ENCODE results near the gene MRPS14. TPM values are rescaled to one million over a fixed set of nuclear protein-coding genes. Genes with fewer than 3 reads are reported as not detected.

MRPS14 gene
- total and polyA plus RNA-seq, 8 donors = 30.3 to 46.6 (median 44.6) TPM

- no peaks in the 10 kb centered on the region for H3K9me3 ChIP-seq
- intact Hi-C loops (cut with DNase I) = no loop called here
- H3K27me3 ChIP-seq = no peaks in the 10 kb centered on the region
- peaks cover 46 to 69% of the 10 kb centered on the region in 2 donors for H3K4me1 ChIP-seq
- H3K4me3 ChIP-seq = peak overlapping the region in 1 of 2 donors; percentile 1
- peak in 1 of 4 donors; percentile 46 for DNase-seq
- peak overlapping the region; percentile 82 to 87 for H3K27ac ChIP-seq
- H3K36me3 ChIP-seq = no peaks in the 10 kb centered on the region
- no peak for TF ChIP-seq CTCF (IDR thresholded peaks at IDR 0.05)
- ATAC-seq = peak; percentile 43
Measured at GRCh38 chr1:174965362-174966007, 57.7 kb downstream of the MRPS14 start.

- Histone ChIP-seq H3K9me3 (no peaks in the 10 kb centered on the region), H3K4me3 (no peak overlapping the region), H3K27me3 (no peaks in the 10 kb centered on the region), H3K36me3 (no peaks in the 10 kb centered on the region), H3K4me1 (peaks cover 46 to 68% of the 10 kb centered on the region in 2 donors), H3K27ac (peak overlapping the region; percentile 82 to 87)
- peak in 1 of 4 donors; percentile 51 for DNase-seq
- TF ChIP-seq CTCF (IDR thresholded peaks at IDR 0.05) = no peak
- intact Hi-C loops (cut with DNase I) = no loop called here
- peak; percentile 15 for ATAC-seq
Measured at GRCh38 chr1:174964972-174965361, 58.3 kb downstream of the MRPS14 start.

- peaks cover 46 to 63% of the 10 kb centered on the region in 2 donors for H3K4me1 ChIP-seq
- no peak for DNase-seq
- TF ChIP-seq CTCF (IDR thresholded peaks at IDR 0.05) = no peak
- peak; percentile 67 for ATAC-seq
- intact Hi-C loops (cut with DNase I) = no loop called here
- no peaks in the 10 kb centered on the region for H3K9me3 ChIP-seq
- H3K27me3 ChIP-seq = no peaks in the 10 kb centered on the region
- H3K27ac ChIP-seq = peak overlapping the region; percentile 82 to 87
- H3K4me3 ChIP-seq = no peak overlapping the region
- H3K36me3 ChIP-seq = no peaks in the 10 kb centered on the region
Measured at GRCh38 chr1:174964261-174964971, 58.8 kb downstream of the MRPS14 start.

GRCh38 chr1:174963529-174964125, 59.6 kb downstream of the MRPS14 start:
- intact Hi-C loops (cut with DNase I) = no loop called here

More at GRCh38 chr1:174963529-174964125, 59.6 kb downstream of the MRPS14 start:
- no peak for TF ChIP-seq CTCF (IDR thresholded peaks at IDR 0.05)
- peaks cover 46 to 55% of the 10 kb centered on the region in 2 donors for H3K4me1 ChIP-seq
- DNase-seq = no peak
- no peaks in the 10 kb centered on the region for H3K36me3 ChIP-seq
- H3K9me3 ChIP-seq = no peaks in the 10 kb centered on the region
- peak overlapping the region; percentile 82 to 87 for H3K27ac ChIP-seq
- no peak for ATAC-seq
- no peaks in the 10 kb centered on the region for H3K27me3 ChIP-seq
- H3K4me3 ChIP-seq = no peak overlapping the region

Other genes starting within 250 kb of the MRPS14 start
- 100 to 1,000 TPM in 1 of 2 donors, 10 to 100 TPM in 1; 69.4 to 122 TPM for gene CACYBP, start 23.5 kb downstream of the MRPS14 start, total RNA-seq
- gene CACYBP, start 23.5 kb downstream of the MRPS14 start, polyA plus RNA-seq (ENCODE audit: insufficient read length in 6 of 6) = 100 to 1,000 TPM; 107 to 136 (median 127) TPM
- under 1 TPM in 1 of 2 donors, not detected in 1; 0.38 TPM for gene TNN, start 44.4 kb upstream of the MRPS14 start, total RNA-seq
- gene TNN, start 44.4 kb upstream of the MRPS14 start, polyA plus RNA-seq (ENCODE audit: insufficient read length in 6 of 6) = 1 to 10 TPM; 1.6 to 2.5 (median 2.0) TPM
- gene KIAA0040, start 169.4 kb upstream of the MRPS14 start, total RNA-seq = 10 to 100 TPM; 24.4 to 42.9 TPM
- 10 to 100 TPM; 17.6 to 23.4 (median 20.3) TPM for gene KIAA0040, start 169.4 kb upstream of the MRPS14 start, polyA plus RNA-seq (ENCODE audit: insufficient read length in 6 of 6)

Measured in left lung (tissue), 10 donors.